HG03060 (cell line): ENCODE results near the gene FANCD2.
"Not testable (repeated sequence)": the region's sequence is repeated elsewhere in the genome, so short reads cannot be mapped to it uniquely, and the experiment has no call there.

Source experiments
- ATAC-seq: cut with Tn5 transposase; IDR thresholded peaks from one replicate; pipeline ENCODE4 v1.9.1; 2021; ENCODE audit warnings: low read depth, moderate number of reproducible peaks; ENCODE audit not compliant: unreplicated experiment

FANCD2 gene

GRCh38 chr3:10012106-10012505 is 14.1 kb upstream of the FANCD2 start:
- ATAC-seq: no peak

GRCh38 chr3:10015461-10015904 is 10.8 kb upstream of the FANCD2 start:
- ATAC-seq: no peak

- ATAC-seq: no peak
Measured at GRCh38 chr3:10017636-10018292, 8.5 kb upstream of the FANCD2 start.

DNA sequence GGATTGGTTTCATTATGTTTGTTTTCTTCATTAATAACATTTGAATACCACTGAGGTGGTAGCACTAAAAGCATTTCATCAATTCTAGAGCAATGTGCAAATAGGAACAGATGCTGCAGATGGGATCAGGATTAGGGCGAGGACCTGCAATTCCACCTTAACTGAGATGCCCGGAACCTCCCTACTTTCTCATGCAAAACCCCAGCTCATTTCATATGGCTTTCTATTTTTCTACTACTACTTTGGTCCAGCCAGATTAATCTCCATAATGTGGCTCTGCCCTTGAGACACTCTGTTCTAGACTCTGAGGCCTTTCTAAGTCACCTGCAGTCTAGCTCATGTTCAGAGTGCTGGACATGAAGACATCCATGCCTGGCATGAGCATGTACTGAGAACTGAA is 7.4 kb upstream of the FANCD2 start:
- not testable (repeated sequence) for ATAC-seq

DNA sequence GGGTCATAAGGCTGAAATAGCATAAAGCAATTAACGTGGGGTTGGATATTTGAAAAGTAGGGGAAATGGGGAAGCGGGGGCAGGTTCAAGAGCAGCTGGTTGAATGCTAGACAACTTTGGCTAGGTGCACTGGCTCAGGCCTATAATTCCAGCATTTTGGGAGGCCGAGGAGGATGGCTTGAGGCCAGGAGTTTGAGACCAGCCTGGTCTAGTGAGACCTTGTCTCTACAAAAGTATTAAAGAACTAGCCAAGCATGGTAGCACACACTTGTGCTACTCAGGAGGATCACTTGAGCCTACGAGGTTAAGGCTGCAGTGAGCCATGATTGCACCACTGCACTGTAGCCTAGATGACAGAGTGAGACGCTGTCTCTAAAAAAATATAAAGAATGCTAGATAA is 6.9 kb upstream of the FANCD2 start:
- no peak for ATAC-seq

DNA sequence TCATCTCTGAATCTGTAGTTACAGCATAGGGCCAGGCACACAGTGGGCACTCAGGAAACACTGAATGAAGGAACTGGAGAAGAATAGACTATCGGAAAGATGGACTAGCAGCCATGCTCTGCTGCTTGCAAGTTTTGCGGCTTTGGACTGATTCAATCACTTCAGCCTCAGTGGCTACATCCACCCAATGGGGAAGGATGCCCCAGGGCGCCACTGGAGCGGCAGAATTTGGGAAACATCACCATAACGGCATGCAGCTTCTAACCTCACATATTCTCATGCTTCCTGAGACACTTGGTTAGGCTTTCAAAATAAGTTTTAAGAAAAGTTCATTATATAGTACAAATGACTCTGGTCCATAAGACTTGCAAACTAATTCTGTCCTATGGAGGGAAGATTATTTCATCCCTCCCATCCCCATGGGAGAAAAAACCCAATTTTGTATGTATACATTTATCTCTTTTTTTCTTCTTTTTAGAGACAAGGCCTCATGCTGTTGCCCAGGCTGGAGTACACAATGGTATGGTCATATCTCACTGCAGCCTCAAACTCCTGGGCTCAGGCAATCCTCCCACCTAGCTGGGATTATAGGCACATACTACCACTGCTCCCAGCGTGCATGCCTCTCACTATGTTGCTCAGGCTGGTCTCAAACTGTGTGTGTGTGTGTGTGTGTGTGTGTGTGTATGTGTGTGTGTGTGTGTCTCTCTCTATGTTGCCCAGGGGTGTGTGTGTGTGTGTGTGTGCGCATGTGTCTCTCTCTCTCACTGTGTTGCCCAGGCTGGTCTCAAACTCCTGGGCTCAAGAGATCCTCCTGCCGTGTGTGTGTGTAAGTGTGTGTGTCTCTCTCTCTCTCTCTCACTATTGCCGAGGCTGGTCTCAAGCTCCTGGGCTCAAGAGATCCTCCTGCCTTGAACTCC is 4.1 kb upstream of the FANCD2 start:
- no peak for ATAC-seq

DNA sequence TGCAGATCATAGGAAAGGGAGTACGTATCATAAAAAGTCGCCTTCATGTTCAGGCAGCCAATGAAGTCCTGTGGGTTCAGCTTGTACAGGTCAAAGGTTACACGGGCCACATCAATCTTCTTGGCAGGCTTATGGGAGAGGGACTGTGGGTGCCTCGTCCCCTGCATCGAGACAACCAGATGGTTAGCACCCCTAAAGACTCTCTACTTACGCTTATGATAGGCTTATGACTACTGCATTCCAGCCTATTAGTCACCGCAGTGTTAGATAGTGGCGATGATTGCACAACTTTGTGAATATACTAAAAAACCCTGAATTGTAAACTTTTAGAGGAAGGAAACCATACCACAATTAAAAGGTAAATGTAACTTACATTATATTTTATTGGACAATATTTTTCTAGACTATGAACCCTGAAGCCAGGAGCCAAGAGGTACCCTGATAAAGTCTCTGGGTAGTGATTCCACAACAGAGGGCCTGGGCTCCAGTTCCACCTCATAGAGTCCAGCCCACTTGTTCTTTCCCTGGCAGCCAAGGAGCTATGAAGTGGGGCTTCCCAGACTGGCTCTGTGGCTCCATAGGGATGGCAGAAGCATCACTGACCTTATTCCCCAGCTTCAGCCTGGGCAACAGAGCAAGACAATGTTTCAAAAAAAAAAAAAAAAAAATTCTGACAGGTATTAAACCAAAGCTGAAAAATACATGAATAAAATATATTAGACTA is 2.5 kb upstream of the FANCD2 start:
- no peak for ATAC-seq

- ATAC-seq: no peak
Measured at GRCh38 chr3:10025205-10026083, 793 bp upstream of the FANCD2 start.

- no peak for ATAC-seq
Measured at GRCh38 chr3:10041034-10041433, 14.8 kb downstream of the FANCD2 start.

- no peak for ATAC-seq
Measured at GRCh38 chr3:10047876-10048275, 21.6 kb downstream of the FANCD2 start.

- ATAC-seq: not testable (repeated sequence)
Measured at GRCh38 chr3:10053054-10053453, 26.8 kb downstream of the FANCD2 start.

- no peak for ATAC-seq
Measured at GRCh38 chr3:10055097-10055496, 28.9 kb downstream of the FANCD2 start.

- not testable (repeated sequence) for ATAC-seq
Measured at GRCh38 chr3:10070077-10070476, 43.8 kb downstream of the FANCD2 start.

- ATAC-seq: no peak
Measured at GRCh38 chr3:10074666-10075065, 48.4 kb downstream of the FANCD2 start.

- no peak for ATAC-seq
Measured at GRCh38 chr3:10081871-10082270, 55.6 kb downstream of the FANCD2 start.

DNA sequence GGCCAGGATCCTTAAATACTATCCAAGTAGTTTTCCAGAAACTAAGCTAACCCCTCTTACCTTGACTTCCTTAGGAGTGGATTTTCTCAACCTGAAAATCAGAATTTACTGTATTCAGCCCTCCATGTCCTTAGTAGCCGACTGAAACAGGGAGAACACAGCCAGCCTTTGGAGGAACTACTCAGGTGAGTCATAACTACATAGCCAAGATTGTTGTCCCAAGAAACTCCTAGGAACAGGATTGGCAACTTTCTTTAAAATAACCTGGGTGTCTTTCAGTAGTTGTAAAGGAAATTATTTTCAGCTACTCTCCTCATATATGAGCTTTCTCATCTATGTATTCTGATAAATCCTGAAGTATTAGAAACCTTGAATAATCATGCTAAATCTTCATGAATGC is 59.5 kb downstream of the FANCD2 start:
- no peak for ATAC-seq

- no peak for ATAC-seq
Measured at GRCh38 chr3:10088256-10088655, 62.0 kb downstream of the FANCD2 start.

- ATAC-seq: no peak
Measured at GRCh38 chr3:10090179-10090578, 63.9 kb downstream of the FANCD2 start.

- ATAC-seq: not testable (repeated sequence)
Measured at GRCh38 chr3:10090774-10091173, 64.5 kb downstream of the FANCD2 start.

DNA sequence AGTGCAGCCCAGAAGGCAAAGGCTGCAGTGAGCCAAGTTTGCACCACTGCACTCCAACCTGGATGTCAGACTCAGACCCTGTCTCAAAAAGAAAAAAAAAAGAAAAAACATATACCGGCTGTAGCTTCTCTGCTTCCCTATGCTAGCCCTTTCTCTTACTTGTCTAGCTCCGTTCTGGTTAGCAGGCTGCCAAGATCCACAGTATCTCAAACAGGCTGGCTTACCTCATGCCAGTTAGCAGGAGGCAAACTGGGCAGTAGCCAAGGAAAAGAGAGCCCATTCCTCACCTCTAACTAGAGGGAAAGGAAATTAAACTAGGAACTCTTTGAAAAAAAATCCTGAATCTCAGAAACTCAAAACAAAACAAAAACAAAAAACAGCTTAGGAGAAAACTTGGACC is 65.2 kb downstream of the FANCD2 start:
- ATAC-seq: not testable (repeated sequence)
